OCI-M1 (cell line): ENCODE data around the gene PTPMT1.
"Not testable (repeated sequence)": the region's sequence is repeated elsewhere in the genome, so short reads cannot be mapped to it uniquely, and the experiment has no call there.

ENCODE experiments used
- DNase-seq: peaks from one replicate; lab custom pipeline; 2025; lab: John Stamatoyannopoulos, UW

The PTPMT1 gene, protein sequence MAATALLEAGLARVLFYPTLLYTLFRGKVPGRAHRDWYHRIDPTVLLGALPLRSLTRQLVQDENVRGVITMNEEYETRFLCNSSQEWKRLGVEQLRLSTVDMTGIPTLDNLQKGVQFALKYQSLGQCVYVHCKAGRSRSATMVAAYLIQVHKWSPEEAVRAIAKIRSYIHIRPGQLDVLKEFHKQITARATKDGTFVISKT

DNA sequence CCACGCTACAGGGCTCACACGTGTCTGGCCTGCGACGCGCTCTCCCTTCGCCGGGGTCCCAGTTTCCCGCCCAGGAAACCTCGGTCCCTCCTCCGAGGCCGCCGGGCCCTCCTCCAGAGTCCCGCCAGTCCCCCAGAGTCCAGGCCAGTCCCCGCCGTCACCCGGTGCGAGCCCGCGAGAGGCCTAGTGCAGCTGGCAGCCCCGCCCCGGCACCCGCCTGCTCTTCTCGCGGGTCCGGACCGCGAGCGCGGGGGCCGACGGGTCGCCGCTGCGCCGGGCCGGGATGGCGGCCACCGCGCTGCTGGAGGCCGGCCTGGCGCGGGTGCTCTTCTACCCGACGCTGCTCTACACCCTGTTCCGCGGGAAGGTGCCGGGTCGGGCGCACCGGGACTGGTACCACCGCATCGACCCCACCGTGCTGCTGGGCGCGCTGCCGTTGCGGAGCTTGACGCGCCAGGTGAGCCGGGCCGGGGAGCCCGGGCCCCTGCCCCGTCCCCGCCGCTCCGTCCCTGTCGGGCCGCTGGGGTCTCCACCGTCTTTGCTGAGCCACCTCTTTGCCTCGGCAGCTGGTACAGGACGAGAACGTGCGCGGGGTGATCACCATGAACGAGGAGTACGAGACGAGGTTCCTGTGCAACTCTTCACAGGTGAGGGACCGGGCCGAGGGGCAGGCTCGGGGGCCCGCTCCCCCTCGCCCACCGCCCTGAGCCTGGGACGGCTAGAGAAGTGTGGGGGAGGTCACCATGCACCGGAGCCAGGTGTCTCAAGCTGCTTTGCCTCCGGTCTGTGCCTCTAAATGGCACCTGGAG lies at the start of gene PTPMT1:
PTPMT1 (plus strand) TSS at position 260 of the 809 bp plus-strand sequence; CDS start at position 284, 24 bp downstream.
- DNase-seq = peak; percentile 76

DNA sequence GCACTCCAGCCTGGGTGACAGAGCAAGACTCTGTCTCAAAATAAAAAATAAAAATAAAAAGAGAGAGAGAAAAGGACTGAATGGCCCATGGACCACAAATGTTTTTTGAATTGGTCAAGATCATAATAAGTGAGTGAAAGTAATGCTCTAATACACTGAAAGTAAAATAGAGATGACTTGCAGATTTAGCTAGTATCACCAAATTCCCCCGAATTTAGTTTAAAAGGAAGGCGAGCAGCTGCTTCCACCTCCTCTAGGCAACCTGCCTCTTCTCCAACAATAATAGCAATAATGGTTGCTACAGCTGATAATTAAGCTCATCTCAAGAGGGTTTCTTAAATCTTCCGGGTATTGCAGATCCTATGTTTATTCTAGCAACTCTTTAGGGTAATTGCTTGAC lies 49.2 kb upstream of the PTPMT1 start:
- no peak for DNase-seq

DNA sequence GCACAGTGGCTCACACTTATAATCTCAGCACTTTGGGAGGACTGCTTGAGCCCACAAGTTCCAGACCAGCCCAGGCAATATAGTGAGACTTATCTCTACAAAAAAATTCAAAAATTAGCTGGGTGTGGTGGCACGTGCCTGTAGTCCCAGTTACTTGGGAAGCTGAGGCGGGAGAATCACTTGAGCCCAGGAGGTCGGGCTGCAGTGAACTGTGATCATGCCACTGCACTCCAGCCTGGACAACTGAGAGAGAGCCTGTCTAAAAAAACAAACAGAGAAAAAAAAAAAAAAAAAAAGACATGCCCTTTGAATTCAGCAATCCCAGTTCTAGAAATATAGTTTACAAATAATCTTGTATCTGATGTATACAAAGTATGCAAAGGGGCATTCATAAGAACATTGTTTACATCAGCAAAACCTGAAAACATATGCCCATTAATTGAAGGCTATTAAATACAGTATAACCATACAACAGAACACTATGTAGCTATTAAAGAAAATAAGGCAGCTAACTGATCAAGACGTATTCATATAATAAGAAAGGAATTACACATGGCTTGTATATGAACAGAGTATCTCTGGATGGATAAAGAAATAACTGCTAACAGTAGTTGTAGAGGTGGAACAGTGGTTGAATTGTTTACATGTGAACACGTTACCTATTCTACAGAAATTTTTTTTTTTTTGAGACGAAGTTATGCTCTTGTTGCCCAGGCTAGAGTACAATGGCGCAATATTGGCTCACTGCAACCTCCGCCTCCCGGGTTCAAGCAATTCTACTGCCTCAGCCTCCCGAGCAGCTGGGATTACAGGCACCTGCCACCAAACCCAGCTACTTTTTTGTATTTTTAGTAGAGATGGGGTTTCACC lies 48.2 kb upstream of the PTPMT1 start:
- DNase-seq = no peak

DNA sequence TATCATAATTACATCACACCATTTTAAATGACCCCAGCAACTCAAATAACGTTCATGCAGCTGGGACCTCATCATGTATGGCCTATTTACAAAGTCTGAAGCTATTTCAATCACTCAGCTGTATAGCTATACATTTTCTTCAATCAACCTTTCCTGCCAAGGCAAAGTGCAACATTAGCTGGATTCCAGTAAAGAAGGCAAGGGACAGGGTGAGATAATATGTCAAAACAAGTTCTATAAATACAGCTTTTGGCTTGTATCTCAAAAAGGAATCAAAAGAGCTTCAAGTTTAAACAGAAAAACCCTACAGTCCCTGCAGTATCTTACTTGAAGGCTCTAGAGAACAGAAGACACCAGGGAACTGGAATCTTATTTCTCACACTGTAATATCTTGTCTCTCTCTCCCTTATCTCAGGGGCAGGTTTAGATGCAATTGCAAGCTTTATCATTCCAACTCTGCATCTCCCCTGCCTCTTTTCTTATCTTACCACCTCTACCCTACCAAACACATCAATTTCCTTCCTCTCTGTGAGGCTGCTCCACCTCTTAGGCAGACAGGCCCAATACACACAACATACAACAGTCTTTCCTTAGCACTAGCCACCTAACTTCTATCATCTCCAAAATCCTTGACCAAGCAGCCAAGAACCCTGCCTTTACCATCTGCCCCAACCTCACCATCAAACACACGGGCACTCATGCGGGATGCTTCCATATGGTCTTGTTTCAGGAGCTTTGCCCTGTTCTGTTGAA lies 47.0 kb upstream of the PTPMT1 start:
- peak; percentile 40 for DNase-seq

DNA sequence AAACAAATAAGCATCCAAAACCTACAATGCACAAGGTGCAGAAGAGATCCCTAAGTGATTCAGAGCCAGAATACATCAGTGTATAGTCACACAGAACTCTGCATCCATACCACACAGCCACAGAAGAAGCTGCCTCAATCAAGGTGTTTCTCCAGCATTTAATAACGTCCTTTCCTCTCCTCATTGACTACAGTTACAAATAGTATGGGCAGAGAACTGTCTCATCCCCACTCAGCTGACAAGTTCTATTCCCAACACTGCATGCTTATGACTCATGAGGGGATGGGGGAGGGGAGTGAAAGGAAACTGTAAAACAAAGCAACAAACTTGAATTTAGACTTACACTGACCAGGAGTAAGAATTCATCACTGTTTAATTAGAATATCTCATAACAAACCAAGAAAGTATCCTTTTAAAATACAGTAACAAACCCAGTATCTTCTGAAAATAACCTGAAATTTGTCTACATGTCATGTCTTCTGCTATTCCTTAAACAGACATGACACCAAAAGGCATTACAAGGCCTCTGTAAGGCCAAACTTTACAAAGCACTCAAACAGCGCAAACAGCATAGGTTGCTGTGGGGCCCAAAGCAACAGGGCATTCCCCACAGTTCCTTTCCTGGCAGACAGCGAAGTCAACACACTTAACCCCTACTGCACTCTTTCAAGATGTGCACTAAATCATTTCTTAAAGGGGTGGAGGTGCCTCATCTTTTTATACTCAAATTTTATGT lies 41.7 kb upstream of the PTPMT1 start:
- peak; percentile 77 for DNase-seq

DNA sequence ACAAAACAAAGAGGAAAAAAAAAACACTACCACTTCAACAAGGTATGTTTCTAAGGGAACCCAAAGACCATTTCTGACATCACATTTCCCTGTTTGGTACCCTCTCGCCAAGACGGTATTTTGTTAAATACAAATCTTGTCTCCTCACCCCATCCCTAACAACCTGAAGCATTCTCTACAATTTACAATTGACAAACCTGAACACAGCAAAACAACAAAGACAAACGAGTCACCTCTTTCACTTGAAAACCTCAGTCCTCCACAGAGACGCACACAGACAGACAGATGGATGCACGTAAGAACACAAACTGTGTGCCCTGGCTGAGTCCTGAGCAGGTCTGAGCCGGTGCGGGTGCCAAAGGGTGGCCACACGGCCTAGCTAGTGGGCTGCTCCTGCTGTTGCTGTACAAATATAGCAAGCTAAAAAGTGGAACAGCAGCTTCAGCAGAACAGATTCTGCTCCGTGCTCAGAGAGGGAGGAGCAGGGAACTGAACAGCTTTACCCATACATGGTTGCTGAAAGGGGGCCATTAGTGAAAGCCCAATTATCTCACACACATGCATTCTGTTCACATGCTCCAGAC lies 41.0 kb upstream of the PTPMT1 start:
- no peak for DNase-seq

DNA sequence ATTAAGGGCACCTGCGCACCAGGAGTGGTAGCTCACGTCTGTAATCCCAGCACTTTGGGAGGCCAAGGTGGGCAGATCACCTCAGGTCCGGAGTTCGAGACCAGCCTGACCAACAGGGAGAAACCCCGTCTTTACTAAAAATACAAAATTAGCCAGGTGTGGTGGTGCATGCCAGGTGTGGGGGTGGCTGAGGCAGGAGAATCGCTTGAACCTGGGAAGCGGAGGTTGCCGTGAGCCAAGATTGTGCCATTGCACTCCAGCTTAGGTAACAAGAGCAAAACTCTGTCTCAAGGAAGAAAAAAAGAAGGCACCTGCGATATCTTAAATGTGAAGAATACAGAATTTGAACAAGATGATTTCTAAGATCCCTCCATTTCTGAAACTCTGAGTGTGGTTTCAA lies 39.4 kb upstream of the PTPMT1 start:
- not testable (repeated sequence) for DNase-seq

DNA sequence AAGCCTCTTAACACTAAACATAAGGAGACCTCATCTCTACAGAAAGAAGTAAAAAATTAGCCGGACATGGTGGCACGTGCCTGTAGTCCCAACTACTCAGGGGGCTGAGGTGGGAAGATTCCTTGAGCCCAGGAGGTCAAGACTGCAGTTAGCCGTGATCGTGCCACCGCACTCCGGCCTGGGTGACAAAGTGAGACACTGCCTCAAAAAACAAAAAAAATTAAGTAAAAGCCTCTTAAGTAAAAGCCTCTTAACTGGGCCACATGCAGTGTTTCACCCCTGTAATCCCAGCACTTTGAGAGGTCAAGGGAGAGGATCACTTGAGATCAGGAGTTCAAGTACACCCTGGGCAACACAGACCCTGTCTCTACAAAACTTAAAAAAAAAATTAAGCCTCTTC lies 38.2 kb upstream of the PTPMT1 start:
- DNase-seq = no peak

DNA sequence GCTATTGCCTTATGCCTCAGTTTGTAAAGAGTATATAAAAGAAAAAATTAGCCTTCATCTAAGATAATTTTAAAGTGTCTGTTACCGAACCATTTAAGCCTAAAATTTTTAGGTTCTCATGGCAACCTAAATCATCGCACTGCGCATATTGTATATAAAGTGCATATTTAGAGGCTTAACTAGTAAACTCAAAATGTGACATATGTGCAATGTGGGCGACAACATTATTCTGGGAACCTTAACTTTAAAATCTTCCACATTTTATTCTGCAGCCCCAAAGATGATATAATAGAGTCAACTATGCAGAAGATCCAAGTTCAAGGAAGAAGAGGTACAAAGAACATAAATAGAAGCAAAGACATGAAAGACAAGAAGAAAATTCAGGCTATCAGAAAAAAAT lies 35.4 kb upstream of the PTPMT1 start:
- DNase-seq = no peak

DNA sequence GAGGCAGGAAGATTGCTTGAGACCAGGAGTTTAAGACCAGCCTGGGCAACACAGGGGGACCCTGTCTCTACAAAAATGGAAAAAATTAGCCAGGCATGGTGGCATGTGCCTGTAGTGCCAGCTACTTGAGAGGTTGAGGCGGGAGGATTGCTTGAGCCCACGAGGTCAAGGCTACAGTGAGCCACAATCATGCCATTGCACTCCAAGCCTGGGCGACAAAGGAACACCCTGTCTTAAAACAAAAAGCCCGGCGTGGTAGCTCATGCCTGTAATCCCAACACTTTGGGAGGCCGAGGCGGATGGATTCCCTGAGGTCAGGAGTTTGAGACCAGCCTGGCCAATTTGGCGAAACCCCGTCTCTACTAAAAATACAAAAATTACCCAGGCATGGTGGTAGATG lies 34.7 kb upstream of the PTPMT1 start:
- not testable (repeated sequence) for DNase-seq

DNA sequence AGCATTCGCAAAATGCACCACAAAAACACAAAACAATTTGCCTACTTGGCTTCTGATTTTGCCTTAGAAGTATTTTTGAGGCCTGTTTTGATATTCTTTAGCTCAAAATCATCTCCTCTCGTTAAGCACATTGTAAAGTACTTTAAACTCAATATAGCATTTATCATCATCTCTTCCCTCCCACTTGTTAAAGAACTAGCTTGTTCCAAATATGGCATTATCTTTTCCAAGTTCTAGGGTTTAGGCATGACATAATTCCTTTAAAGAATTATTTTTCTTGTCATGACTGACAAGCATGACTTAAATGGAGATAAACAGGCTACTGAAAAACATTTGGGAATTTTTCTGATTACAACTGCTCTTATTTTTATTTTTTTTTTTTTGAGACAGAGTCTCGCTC lies 33.7 kb upstream of the PTPMT1 start:
- no peak for DNase-seq

DNA sequence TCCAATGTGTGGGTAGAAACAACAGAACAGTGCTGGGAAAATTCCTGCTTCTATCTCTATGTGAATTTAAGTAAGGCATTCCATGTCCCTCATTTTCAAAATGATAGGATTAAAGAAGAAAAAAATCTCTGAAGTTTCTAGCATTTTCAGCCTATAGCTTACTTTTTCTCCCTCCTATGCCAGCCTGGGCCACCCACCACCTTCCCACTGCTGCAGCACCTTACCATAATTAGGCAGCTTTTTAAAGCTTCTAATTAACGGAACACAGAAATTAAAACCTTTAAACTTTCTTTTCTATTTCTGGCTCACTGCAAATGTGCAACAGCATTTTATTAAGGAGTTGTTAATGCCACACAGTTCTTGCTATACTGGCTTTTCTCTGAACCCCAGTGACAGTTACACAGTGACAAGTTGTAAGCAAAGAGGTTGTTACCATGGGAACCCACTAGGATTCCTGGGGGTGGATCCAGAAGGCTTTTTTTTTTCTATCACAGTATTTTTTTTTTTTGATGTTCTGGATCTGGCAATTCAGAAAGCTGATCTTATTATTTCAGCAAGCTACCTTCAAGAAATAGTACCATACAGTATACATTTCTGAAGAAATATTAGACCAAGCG lies 32.7 kb upstream of the PTPMT1 start:
- no peak for DNase-seq

DNA sequence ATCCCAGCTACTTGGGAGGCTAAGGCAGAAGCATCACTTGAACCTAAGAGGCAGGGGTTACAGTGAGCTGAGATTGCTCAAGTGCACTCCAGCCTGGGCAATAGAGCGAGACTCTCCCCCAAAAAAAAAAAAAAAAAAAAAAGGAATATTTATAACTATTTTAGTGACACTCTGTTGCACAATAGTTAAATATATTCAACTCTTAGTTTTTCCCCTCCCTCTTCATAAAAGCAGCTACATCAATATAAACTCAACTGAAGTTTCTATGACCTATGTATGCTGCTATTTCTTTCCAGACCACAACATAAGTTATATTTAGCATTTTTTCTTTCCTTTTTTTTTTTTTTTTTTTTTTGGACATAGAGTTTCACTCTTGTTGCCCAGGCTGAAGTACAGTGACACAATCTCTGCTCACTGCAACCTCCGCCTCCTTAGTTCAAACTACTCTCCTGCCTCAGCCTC lies 31.7 kb upstream of the PTPMT1 start:
- DNase-seq = no peak

DNA sequence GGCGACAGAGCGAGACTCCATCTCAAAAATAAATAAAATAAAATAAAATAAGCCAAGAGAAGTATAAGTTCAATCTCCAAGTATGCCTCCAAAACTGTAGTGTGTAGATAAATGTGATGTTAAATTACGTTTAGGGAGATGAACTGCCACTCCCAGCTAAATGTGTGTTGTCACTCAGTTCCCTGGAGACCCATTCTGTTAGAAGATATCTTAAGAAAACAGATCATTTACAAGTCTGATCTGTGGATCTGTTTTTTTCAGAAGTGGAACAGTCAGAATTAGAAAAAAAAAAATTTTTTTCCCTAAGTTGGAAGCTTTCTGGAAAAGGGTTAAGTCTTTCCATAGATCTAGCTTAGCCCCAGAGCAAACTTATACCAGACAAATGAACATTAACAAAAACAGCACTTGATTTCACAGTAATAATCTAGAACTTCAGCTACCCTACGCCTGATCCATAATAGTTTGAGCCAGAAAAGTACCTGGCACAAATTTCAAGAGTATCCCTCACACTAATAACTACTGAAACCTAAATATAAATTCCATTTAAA lies 30.6 kb upstream of the PTPMT1 start:
- DNase-seq = no peak

DNA sequence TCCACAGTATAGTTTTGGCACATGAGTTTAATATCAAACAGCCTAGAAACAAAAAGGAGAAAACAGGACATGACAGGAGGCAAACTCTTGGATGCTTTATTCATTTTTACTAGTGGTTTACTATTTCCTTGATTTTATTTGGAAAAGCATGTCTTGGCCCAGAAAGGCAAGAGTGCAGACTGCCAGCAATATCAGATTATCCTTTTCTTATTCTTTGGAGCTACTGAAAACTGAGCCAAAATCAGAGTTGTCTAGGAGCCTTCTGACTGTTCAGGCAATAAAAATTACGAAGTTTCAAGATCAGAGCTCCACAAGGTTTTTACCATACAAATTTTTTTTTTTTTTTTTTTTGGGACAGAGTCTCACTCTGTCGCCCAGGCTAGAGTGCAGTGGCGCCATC lies 28.5 kb upstream of the PTPMT1 start:
- no peak for DNase-seq

DNA sequence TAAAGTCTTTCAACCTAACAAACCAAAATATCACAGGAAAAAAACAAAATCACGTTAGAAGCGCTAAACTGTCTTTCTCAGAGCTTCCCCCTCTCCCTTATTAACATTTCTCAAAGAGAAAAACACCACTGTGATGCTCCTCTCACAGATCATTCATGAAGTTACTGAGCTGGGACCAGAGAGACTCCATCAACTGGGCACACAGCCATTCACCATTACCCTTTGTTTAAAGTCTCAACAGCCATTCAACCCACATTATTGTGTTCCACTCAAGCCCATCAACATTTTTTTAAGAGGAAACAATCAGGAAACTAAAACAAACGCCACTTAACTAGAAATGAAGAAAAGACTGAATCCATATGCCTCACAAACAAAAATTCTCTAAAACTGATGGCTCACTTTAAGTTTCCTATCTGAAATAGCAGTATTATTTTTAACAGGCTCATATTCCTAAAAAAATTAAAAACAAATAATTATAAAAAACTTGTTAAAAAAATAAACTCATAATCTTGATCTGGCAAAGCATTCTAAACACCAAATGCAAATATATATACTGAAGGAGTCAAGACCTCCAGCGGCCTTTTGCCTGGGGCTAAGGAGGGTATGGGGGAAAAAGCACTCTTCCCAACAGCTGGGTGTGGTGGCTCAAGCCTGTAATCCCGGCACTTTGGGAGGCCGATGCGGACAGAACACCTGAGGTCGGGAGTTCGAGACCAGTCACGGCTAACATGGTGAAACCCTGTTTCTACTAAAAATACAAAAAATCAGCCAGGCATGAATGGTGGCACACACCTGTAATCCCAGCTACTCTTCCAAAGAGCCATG lies 26.4 kb upstream of the PTPMT1 start:
- no peak for DNase-seq

DNA sequence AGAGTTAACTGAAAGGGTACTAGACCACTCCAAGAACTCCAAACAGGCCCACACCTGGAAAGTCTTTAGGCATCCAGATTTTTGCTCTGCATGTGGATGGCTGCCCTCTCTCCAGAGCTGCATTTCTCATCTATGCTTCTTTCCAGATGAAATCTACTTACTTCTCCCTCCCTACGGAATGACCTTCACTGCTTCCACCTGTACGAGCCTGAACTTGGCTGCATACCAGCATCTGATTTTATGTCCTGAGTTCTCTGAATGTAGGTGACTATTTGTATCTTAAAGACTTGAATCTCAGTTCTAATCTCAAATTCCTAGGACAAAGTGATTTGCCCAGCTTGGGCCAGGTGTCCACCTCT lies 25.7 kb upstream of the PTPMT1 start:
- no peak for DNase-seq

DNA sequence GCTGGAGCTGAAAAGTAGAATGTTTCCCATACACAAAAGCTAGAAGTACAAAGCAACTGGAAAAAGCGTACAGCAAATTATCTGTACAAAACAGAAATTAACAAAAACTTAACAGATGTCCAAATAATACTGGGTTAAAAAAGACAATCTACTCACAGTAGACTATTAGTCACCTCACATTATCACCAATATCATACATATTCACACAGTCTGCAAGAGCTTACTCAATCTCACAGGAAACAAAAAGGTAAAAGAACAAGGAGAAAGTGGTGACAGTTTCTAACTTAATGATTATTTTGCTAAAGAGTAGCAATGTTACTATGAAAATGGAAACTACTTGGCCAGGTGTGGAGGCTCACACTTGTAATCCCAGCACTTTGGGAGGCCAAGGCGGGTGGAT lies 24.3 kb upstream of the PTPMT1 start:
- DNase-seq = no peak

DNA sequence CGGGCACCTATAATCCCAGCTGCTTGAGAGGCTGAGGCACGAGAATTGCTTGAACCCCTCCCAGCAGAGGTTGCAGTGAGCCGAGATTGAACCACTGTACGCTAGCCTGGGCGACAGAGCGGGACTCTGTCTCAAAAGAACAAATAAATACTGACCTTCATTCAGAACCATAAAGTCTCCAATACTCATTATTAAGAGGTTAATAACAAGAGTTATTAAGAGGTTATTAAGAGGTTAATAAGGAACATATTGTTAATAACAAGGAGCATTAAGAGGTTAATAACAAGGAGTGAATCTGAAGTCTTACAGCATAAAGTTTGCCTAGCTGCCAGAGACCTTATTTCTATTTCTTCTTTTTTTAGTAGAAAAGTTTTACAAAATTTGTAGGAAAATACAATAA lies 20.1 kb upstream of the PTPMT1 start:
- DNase-seq = no peak
